Measurements from ENCODE around the gene RANGRF.
A peak's percentile ranks its signal among the peaks of the same experiment; 100 is the strongest.

DNA sequence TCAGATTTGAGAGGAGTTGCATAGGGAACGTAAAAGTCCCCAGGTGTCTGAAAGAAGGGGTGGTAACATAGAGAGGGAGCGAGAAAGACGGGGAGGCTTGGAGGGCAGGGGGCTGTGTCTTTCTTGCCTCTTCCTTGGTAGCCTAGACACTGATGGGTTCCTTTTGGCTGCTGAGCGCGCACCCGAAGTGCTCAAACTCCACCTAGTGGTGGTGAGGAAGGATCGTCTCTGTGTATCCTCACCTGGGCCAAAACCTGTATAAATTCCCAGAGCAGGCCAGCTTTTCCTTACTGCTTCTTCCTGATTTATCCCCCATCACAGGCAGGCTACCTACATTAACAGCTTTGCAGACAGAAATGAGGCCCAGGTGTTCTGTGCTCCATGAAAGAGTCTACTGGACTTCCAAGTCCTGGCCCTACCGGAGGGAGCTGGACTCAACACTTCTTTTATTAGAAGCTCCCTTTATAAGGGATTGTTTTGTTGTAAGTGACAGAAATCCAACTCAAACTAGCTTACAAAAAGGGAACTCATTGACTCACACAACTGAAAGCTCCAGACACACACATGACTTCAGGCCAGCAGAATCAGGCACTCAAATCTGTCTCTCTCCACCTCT, 12.3 kb downstream of the RANGRF start:
- TF ChIP-seq, protein P1, sequence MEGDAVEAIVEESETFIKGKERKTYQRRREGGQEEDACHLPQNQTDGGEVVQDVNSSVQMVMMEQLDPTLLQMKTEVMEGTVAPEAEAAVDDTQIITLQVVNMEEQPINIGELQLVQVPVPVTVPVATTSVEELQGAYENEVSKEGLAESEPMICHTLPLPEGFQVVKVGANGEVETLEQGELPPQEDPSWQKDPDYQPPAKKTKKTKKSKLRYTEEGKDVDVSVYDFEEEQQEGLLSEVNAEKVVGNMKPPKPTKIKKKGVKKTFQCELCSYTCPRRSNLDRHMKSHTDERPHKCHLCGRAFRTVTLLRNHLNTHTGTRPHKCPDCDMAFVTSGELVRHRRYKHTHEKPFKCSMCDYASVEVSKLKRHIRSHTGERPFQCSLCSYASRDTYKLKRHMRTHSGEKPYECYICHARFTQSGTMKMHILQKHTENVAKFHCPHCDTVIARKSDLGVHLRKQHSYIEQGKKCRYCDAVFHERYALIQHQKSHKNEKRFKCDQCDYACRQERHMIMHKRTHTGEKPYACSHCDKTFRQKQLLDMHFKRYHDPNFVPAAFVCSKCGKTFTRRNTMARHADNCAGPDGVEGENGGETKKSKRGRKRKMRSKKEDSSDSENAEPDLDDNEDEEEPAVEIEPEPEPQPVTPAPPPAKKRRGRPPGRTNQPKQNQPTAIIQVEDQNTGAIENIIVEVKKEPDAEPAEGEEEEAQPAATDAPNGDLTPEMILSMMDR (IDR thresholded peaks at IDR 0.05), result peak; percentile 75 to 77 (median 75)
- TF ChIP-seq POLR2A (IDR thresholded peaks at IDR 0.05), result peak; percentile 16
- no peak for TF ChIP-seq EP300 (IDR thresholded peaks at IDR 0.05)

All from ovary (tissue), 3 donors.